GM21619 (cell line): Measurements from ENCODE around the gene ENGASE.

Source experiments
- ATAC-seq: cut with Tn5 transposase; IDR thresholded peaks from one replicate; pipeline ENCODE4 v1.9.1; 2021; ENCODE audit not compliant: unreplicated experiment

Gene ENGASE

DNA sequence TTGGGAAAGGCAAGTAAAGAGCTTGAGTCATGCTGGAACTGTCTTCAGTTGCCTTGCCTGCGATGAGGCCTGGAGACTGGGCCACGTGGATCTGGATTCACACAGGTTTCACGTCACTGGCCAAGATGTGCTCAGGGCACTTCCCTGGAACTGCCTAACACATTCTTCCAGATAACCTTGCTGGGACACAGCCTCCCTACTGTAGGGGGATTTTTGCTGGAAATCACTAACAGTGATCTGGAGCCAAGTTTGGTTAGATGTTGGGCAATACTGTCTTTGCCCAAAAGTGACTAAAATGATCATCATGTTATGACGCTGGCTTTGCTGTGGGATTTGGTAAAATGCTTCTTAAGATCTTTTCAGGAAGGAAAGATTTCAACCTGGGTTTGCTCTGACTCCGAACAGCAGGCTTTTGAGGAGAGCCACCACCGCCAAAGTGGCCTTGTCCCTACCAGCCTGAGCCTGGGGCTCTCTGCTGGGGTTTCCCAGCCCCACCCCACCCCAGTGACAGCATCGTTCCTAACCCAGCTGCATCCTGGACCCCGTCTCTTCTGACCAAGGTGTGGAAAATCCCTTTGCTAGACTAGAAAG lies 36.0 kb upstream of the ENGASE start:
- ATAC-seq, result no peak

DNA sequence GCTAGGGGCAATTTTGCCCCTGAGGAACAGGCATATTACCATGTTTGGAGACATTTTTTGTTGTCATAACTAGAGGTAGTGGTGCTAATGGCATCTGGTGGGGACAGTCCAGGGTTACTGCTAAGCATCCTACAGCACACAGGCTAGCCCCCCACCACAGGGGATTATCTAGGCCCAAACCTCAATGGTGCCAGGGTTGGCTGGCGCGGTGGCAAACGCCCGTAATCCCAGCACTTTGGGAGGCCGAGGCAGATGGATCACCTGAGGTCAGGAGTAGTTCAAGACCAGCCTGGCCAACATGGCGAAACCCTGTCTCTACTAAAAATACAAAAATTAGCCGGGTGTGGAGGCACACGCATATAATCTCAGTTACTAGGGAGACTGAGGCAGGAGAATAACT lies 35.5 kb upstream of the ENGASE start:
- ATAC-seq, result no peak

DNA sequence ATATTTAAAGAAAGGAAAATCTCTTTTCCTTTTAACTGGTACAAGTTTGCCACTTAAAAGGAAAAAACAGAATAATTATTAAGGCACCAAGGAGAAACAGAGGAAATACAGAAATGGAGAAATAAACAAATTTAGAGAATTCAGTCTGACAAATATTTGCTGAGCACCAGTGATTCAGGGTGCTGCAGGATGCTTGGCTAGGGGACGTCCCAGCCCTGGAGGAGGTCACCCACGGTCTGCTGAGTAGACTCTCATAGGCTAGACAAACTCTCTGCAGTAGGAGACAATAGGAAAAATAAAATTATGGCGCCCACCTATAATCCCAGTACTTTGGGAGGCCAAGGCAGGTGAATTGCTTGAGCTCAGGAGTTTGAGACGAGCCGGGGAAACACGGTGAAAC lies 34.7 kb upstream of the ENGASE start:
- ATAC-seq, result no peak

DNA sequence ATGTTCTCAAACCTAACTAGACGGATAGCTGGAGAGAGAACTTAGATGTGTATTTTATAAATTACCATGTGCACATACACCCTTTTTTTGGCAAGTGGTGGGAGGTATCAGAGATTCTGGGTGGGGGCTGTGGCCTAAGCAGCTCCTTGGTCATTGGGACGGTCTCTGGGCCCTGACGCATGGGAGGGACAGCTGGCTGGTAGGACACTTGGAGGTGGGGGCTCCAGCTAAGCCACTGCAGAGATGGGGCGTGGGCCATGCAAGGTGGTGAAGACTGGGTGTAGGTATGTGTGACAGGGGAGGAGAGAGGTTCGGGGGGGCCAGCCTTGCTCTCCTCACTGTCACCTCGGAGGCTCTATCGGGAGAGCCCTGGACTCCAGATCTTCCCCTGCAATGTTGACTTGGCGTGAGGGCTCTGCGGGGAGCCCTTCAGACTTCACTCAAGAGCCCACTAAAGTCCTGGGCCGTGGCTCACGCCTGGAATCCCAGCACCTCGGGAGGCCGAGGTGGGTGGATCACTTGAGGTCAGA lies 33.5 kb upstream of the ENGASE start:
- no peak for ATAC-seq

DNA sequence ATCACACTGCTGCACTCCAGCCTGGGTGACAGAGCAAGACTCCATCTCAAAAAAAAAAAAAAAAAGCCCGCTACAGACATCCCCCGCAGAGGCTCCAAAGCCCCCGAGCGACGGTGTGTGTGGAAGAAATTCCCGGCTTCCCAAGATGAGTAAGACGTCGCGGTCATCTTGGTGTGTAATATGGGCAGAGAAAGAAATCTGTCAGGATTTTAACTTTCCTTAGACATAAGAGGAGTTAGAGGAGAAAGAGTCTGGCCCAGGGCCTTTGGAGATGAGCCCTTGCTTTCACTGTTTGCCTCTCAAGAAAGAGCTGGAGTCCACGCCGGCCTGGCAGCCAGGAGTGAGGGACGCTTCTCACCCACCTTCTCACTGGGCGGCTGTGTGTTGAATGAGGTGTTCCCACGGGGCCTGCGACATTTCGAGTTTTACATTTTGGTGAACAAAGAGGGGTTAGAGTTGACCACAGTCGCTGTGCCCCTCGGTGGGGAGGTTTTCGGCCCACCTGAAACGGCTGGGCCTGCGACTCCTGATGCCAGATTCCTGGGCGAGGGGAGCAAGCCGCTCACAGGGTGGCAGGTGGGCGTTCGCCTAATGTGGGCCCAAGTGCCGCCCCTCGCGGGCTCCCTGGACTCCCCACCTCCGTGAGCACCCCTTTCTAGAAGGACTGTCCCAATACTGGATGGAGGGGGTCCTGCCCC lies 32.8 kb upstream of the ENGASE start:
- ATAC-seq, result no peak

GRCh38 chr17:79042421-79043190 lies 32.0 kb upstream of the ENGASE start:
- ATAC-seq, result no peak

DNA sequence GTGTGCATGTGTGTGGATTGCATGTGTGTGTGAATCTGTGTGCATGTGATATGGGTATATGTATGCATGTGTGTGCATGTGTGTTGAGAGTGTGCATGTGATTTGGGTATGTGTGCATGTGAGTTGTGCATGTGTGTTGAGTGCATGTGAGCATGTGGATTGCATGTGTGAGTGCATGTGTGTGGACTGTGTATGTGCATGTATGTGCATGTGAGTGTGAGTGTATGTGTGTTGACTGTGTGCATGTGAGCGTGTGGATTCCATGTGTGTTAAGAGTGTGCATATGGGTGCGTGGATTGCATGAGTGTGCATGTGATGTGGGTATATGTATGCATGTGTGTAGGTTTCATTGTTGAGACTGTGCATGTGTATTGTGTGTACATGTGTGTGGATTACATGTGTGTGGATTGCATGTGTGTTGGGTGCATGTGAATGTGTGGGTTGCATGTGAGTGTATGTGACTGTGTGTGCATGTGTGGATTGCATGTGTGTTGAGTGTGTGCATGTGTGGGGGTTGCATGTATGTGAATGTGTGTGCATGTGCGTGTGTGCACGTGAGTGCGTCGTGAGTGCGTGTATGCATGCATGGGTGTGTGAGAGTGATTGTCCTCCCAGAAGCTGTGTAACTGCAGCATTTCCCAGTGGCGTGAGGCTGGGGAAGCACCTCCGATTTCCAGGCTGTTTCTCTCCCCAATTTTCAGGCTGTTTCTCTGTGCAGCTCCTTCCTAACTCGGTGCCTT lies 31.3 kb upstream of the ENGASE start:
- ATAC-seq, result no peak

GRCh38 chr17:79043931-79044320 lies 30.7 kb upstream of the ENGASE start:
- ATAC-seq, result no peak

DNA sequence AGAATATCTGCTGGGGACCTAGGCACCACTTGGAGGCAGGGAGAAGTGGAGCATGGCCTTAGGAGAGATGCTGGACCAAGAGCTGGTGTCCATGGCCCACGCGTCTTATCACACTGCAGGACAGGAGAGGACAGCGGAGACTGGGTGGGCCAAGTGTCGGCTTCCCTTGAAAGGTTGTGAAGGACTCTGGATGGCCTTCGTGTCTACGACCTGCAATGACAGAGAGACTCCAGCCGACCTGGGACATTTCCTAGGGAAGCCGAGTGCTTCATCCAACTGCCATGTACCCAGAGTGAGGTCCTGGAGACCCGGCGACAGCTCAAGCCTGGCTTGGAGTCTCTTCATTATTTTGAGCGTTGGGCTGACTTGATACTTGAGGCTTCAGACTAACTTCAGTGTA lies 30.2 kb upstream of the ENGASE start:
- no peak for ATAC-seq

GRCh38 chr17:79045001-79045729 lies 29.5 kb upstream of the ENGASE start:
- no peak for ATAC-seq

GRCh38 chr17:79045842-79046196 lies 28.8 kb upstream of the ENGASE start:
- ATAC-seq, result no peak

GRCh38 chr17:79046197-79046915 lies 28.3 kb upstream of the ENGASE start:
- ATAC-seq, result no peak

DNA sequence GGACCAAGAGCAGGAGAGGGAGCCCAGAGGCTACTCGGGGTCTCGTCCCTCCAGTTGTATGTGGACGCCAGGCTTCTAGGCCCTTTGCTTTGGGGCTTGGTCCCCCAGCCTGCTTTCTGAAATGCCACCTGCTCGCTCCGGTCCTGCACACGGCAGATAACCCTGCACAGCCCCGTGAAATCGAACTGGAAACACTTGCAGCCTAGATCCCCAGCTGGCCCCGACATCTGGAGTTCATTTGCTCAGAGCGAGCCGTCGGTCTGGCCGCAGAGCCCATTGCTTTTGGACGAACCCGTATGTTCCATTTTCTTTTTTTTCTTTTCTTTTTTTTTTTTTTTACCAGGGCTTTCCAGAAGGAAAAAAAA lies 27.7 kb upstream of the ENGASE start:
- ATAC-seq, result no peak

DNA sequence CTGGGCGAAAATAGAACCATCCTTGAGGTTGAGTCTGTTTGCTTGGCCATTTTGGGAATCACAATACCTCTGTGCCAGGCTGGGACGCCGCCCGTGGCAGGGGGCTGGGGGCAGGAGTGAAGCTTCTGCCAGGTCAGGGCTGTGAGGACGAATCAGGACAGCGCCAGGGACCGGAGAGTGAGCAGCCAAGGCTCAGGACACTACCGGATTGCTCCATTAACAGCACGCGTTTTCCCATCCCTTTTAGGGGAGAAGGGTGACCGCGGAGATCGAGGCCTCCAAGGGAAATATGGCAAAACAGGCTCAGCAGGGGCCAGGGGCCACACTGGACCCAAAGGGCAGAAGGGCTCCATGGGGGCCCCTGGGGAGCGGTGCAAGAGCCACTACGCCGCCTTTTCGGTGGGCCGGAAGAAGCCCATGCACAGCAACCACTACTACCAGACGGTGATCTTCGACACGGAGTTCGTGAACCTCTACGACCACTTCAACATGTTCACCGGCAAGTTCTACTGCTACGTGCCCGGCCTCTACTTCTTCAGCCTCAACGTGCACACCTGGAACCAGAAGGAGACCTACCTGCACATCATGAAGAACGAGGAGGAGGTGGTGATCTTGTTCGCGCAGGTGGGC lies 27.2 kb upstream of the ENGASE start:
- no peak for ATAC-seq

DNA sequence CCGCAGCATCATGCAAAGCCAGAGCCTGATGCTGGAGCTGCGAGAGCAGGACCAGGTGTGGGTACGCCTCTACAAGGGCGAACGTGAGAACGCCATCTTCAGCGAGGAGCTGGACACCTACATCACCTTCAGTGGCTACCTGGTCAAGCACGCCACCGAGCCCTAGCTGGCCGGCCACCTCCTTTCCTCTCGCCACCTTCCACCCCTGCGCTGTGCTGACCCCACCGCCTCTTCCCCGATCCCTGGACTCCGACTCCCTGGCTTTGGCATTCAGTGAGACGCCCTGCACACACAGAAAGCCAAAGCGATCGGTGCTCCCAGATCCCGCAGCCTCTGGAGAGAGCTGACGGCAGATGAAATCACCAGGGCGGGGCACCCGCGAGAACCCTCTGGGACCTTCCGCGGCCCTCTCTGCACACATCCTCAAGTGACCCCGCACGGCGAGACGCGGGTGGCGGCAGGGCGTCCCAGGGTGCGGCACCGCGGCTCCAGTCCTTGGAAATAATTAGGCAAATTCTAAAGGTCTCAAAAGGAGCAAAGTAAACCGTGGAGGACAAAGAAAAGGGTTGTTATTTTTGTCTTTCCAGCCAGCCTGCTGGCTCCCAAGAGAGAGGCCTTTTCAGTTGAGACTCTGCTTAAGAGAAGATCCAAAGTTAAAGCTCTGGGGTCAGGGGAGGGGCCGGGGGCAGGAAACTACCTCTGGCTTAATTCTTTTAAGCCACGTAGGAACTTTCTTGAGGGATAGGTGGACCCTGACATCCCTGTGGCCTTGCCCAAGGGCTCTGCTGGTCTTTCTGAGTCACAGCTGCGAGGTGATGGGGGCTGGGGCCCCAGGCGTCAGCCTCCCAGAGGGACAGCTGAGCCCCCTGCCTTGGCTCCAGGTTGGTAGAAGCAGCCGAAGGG lies 26.4 kb upstream of the ENGASE start:
- no peak for ATAC-seq

- no peak for ATAC-seq
Observed at GRCh38 chr17:79048826-79049755, 25.5 kb upstream of the ENGASE start.

- no peak for ATAC-seq
Observed at GRCh38 chr17:79049821-79050220, 24.8 kb upstream of the ENGASE start.

DNA sequence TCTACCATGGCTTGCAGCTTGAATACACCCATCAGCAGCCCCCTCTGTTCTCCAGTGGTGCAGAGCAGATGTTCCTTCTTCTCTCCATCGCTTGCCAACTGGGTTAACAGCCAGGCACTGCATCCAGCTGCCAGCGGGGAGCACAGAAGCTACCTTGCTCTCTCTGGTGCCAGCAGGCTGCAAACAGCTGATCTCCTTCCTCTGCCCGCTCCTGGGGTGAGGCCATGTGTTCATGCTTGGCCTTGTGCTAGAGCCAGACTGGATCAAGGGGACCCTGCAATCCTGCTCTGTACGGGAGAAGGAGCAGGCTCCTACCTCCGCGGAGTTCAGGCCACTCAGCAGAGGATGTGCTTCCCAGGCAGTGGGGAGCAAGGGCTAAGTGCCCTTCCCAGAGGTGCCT lies 24.1 kb upstream of the ENGASE start:
- no peak for ATAC-seq
